ENCODE measurements around the gene ZNF93.
A peak's percentile ranks its signal among the peaks of the same experiment; 100 is the strongest.
"Not testable (repeated sequence)": the region's sequence is repeated elsewhere in the genome, so short reads cannot be mapped to it uniquely, and the experiment has no call there.

The ZNF93 gene

DNA sequence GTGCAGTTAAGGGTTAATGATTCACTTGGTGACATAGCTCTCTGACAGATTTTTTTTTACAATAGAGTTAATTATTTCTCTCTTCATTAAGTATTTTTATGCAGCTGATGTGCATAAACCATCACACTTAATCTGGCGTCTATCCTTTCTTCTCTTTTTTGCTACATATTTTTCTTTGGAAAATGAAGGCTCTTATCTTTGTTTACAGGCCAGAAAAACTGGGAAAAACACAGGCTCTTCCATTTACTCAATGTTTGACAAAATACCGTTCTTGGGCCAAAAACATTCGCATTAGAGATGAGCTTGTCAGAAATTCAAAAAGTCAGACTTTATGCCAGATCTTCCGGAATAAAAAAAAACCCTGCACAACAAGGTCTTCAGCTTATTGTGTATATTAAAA is 23.0 kb upstream of the ZNF93 start:
- DNase-seq = no peak
- H3K4me1 ChIP-seq (ENCODE audit: control insufficient read depth, insufficient read depth, low read length, poor library complexity, severe bottlenecking) = no peaks in the 10 kb centered on the region
- H3K9me3 ChIP-seq (ENCODE audit: control insufficient read depth, low read length) = no peaks in the 10 kb centered on the region
- H3K27me3 ChIP-seq (replicated peaks; ENCODE audit: control insufficient read depth, insufficient read depth, low read length, poor library complexity, severe bottlenecking) = no peaks in the 10 kb centered on the region
- H3K27ac ChIP-seq (ENCODE audit: insufficient read depth, low read length, poor library complexity, severe bottlenecking) = no peak overlapping the region
- peaks cover 16% of the 10 kb centered on the region for H3K36me3 ChIP-seq (ENCODE audit: control insufficient read depth, insufficient read depth, low read length)
- no peak overlapping the region for H3K4me3 ChIP-seq (ENCODE audit: insufficient read depth, low read depth, low read length, poor library complexity, severe bottlenecking)

DNA sequence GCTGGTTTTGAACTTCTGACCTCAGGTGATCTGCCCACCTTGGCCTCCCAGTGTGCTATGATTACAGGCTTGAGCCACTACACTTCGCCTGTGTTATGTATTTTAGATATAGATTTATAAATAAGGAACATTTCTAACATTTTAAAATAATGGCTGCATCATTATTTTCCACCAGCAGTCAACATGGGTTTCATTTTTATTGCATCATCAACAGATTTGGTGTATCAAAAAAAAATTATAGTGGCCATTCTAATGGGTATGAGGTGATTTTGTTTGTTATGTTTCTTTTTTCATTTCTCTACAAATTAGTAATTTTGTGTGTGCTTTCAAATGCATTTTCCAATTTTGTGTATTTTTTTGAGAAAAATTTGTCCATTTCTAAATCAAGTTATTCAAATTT is 16.2 kb upstream of the ZNF93 start:
- Histone ChIP-seq H3K9me3 (ENCODE audit: control insufficient read depth, low read length) (peaks cover 4% of the 10 kb centered on the region), H3K4me3 (ENCODE audit: insufficient read depth, low read depth, low read length, poor library complexity, severe bottlenecking) (no peak overlapping the region), H3K27ac (ENCODE audit: insufficient read depth, low read length, poor library complexity, severe bottlenecking) (no peak overlapping the region), H3K36me3 (ENCODE audit: control insufficient read depth, insufficient read depth, low read length) (peaks cover 10% of the 10 kb centered on the region), H3K4me1 (ENCODE audit: control insufficient read depth, insufficient read depth, low read length, poor library complexity, severe bottlenecking) (no peaks in the 10 kb centered on the region), H3K27me3 (replicated peaks; ENCODE audit: control insufficient read depth, insufficient read depth, low read length, poor library complexity, severe bottlenecking) (no peaks in the 10 kb centered on the region)
- DNase-seq = no peak

DNA sequence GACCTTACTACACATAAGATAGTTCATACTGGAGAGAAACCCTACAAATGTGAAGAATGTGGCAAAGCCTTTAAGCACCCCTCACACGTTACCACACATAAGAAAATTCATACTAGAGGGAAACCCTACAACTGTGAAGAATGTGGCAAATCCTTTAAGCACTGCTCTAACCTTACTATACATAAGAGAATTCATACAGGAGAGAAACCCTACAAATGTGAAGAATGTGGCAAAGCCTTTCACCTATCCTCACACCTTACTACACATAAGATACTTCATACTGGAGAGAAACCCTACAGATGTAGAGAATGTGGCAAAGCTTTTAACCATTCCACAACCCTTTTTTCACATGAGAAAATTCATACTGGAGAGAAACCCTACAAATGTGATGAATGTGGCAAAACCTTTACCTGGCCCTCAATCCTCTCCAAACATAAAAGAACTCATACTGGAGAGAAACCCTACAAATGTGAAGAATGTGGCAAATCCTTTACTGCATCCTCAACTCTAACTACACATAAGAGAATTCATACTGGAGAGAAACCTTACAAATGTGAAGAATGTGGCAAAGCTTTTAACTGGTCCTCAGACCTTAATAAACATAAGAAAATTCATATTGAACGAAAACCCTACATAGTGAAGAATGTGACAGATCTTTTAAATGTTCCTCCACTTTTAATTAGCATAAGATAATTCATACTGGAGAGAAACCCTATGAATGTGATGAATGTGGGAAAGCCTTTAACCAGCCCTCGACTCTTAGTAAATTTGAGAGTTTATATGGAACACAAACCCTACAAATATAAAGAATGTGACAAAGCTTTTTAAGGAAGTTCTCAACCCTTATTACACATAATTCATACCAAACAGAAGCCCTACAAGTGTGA is 8.4 kb upstream of the ZNF93 start:
- not testable (repeated sequence) for DNase-seq; H3K4me1 ChIP-seq (ENCODE audit: control insufficient read depth, insufficient read depth, low read length, poor library complexity, severe bottlenecking); H3K27me3 ChIP-seq (replicated peaks; ENCODE audit: control insufficient read depth, insufficient read depth, low read length, poor library complexity, severe bottlenecking); H3K4me3 ChIP-seq (ENCODE audit: insufficient read depth, low read depth, low read length, poor library complexity, severe bottlenecking); H3K27ac ChIP-seq (ENCODE audit: insufficient read depth, low read length, poor library complexity, severe bottlenecking)
- H3K36me3 ChIP-seq (ENCODE audit: control insufficient read depth, insufficient read depth, low read length) = peaks cover 18% of the 10 kb centered on the region
- H3K9me3 ChIP-seq (ENCODE audit: control insufficient read depth, low read length) = peaks cover 13% of the 10 kb centered on the region

DNA sequence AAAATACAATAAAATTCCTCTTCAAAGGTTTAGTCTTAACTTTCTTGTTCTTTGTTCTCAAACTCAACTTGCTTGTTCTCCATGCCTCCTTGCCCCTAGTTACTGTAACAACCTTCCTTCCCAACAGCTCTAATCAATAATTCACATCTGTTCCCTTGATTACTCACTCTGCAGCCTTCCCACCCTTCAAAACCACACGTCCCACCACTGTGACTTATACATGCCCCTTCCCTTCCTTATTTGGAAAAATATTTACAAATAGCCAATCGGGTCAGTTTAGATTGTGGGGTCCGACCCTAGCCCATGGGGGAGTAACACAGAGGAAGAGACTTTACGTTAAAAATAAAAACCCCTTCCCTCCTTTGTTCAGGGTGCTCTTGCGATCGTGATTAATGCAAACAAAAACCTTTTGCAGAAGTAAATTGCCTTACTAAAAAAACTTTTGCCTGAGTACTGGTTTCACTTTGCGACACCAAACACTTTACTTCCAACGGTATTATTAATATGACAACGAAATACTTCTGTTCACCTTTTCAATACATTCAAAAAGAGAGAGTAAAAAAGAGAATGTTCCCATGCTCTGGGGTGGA is 512 bp upstream of the ZNF93 start:
- Histone ChIP-seq H3K36me3 (ENCODE audit: control insufficient read depth, insufficient read depth, low read length) (no peaks in the 10 kb centered on the region), H3K4me1 (ENCODE audit: control insufficient read depth, insufficient read depth, low read length, poor library complexity, severe bottlenecking) (no peaks in the 10 kb centered on the region), H3K27ac (ENCODE audit: insufficient read depth, low read length, poor library complexity, severe bottlenecking) (peak overlapping the region; percentile 60), H3K27me3 (replicated peaks; ENCODE audit: control insufficient read depth, insufficient read depth, low read length, poor library complexity, severe bottlenecking) (no peaks in the 10 kb centered on the region), H3K9me3 (ENCODE audit: control insufficient read depth, low read length) (peaks cover 8% of the 10 kb centered on the region), H3K4me3 (ENCODE audit: insufficient read depth, low read depth, low read length, poor library complexity, severe bottlenecking) (peak overlapping the region; percentile 71)
- peak in 1 of 3 donors; percentile 1 for DNase-seq

DNA sequence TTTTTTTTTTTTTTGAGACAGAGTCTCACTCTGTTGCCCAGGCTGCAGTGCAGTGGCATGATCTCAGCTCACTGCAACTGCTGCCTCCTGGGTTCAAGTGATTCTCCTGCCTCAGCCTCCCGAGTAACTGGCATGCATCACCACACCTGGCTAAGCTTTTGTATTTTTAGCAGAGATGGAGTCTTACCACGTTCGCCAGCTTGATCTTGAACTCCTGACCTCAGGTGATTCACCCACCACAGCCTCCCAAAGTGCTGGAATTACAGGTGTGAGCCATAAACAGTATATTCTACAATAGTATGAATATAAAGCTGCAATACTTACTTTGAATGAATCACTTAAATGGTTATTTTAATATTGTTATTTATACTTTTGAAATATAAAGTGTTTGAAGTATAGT is 6.8 kb downstream of the ZNF93 start:
- H3K27ac ChIP-seq (ENCODE audit: insufficient read depth, low read length, poor library complexity, severe bottlenecking); H3K4me3 ChIP-seq (ENCODE audit: insufficient read depth, low read depth, low read length, poor library complexity, severe bottlenecking); H3K36me3 ChIP-seq (ENCODE audit: control insufficient read depth, insufficient read depth, low read length); H3K9me3 ChIP-seq (ENCODE audit: control insufficient read depth, low read length); DNase-seq; H3K27me3 ChIP-seq (replicated peaks; ENCODE audit: control insufficient read depth, insufficient read depth, low read length, poor library complexity, severe bottlenecking); H3K4me1 ChIP-seq (ENCODE audit: control insufficient read depth, insufficient read depth, low read length, poor library complexity, severe bottlenecking): not testable (repeated sequence)

DNA sequence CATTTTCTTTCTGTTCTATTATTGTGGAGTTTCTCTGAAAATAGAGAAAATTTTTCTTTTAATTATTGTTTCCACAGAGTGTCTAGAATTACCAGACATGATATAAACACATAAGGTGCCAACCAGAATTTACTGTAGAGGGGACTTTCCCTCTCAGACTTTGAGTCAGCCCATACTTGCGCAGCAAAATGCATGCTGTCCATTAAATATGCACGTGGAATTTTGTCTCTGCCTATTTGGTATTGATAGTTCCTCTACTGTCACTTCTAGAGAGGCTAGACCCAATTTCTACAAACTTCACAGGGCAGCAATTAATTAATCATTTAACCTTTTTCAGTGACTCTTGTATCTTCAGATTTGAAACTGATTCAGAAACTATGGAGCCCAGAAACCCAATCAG is 8.9 kb downstream of the ZNF93 start:
- no peaks in the 10 kb centered on the region for H3K9me3 ChIP-seq (ENCODE audit: control insufficient read depth, low read length)
- H3K27me3 ChIP-seq (replicated peaks; ENCODE audit: control insufficient read depth, insufficient read depth, low read length, poor library complexity, severe bottlenecking) = no peaks in the 10 kb centered on the region
- H3K27ac ChIP-seq (ENCODE audit: insufficient read depth, low read length, poor library complexity, severe bottlenecking) = no peak overlapping the region
- H3K4me1 ChIP-seq (ENCODE audit: control insufficient read depth, insufficient read depth, low read length, poor library complexity, severe bottlenecking) = no peaks in the 10 kb centered on the region
- no peak overlapping the region for H3K4me3 ChIP-seq (ENCODE audit: insufficient read depth, low read depth, low read length, poor library complexity, severe bottlenecking)
- H3K36me3 ChIP-seq (ENCODE audit: control insufficient read depth, insufficient read depth, low read length) = no peaks in the 10 kb centered on the region
- DNase-seq = no peak

DNA sequence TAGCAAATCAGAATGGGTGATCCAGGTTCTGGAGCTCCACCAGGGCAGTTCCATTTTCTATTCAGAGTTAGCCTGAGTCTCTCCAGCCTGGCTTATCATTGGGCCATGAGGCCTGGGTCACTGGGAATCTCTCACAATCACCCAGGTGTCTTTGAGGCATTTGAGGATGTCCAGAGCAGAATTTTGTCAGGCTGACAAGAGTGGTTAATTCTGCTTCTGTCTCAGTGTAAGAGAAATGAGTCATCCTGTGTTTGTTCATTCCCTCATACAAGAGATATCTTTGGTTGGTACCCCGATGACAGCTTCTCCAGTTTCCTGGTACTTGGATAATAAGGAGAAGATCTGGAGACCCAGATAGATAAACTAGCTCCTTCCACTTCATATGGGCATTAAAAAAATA is 10.4 kb downstream of the ZNF93 start:
- H3K4me3 ChIP-seq (ENCODE audit: insufficient read depth, low read depth, low read length, poor library complexity, severe bottlenecking) = no peak overlapping the region
- no peak overlapping the region for H3K27ac ChIP-seq (ENCODE audit: insufficient read depth, low read length, poor library complexity, severe bottlenecking)

DNA sequence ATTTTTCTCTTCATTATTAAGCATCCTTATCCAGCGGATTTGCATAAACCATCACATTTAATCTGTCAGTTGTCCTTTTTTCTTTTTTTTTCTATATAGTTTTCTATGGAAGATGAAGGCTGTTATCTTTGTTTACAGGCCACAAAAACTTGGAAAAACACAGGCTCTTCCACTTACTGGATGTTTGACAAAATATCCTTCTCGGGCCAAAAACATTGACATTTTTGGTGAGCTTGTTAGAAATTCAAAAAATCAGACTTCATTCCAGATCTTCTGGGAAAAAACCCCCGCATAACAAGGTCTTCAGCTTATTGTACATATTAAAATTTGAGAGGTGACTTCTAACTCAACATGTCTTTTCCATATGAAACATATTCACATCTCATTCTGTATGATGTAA is 13.8 kb downstream of the ZNF93 start:
- no peak overlapping the region for H3K27ac ChIP-seq (ENCODE audit: insufficient read depth, low read length, poor library complexity, severe bottlenecking)
- no peaks in the 10 kb centered on the region for H3K27me3 ChIP-seq (replicated peaks; ENCODE audit: control insufficient read depth, insufficient read depth, low read length, poor library complexity, severe bottlenecking)
- no peak overlapping the region for H3K4me3 ChIP-seq (ENCODE audit: insufficient read depth, low read depth, low read length, poor library complexity, severe bottlenecking)
- H3K9me3 ChIP-seq (ENCODE audit: control insufficient read depth, low read length) = no peaks in the 10 kb centered on the region
- no peaks in the 10 kb centered on the region for H3K4me1 ChIP-seq (ENCODE audit: control insufficient read depth, insufficient read depth, low read length, poor library complexity, severe bottlenecking)
- H3K36me3 ChIP-seq (ENCODE audit: control insufficient read depth, insufficient read depth, low read length) = no peaks in the 10 kb centered on the region
- no peak for DNase-seq

More for the DNA sequence above, 10.4 kb downstream of the ZNF93 start:
- Histone ChIP-seq H3K4me1 (ENCODE audit: control insufficient read depth, insufficient read depth, low read length, poor library complexity, severe bottlenecking) (no peaks in the 10 kb centered on the region), H3K27me3 (replicated peaks; ENCODE audit: control insufficient read depth, insufficient read depth, low read length, poor library complexity, severe bottlenecking) (no peaks in the 10 kb centered on the region), H3K9me3 (ENCODE audit: control insufficient read depth, low read length) (no peaks in the 10 kb centered on the region), H3K36me3 (ENCODE audit: control insufficient read depth, insufficient read depth, low read length) (no peaks in the 10 kb centered on the region)
- no peak for DNase-seq

DNA sequence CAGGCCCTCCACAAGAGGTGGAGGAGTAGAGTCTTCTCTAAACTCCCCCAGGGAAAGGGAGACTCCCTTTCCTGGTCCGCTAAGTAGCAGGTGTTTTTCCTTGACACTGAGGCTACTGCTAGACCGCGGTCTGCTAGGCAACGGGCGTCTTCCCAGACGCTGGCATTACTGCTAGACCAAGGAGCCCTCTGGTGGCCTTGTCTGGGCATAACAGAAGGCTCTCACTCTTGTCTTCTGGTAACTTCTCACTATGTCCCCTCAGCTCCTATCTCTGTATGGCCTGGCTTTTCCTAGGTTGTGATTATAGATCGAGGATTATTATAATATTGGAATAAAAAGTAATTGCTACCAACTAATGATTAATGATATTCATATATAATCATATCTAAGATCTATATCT is 29.7 kb downstream of the ZNF93 start:
- H3K9me3 ChIP-seq (ENCODE audit: control insufficient read depth, low read length) = peaks cover 16% of the 10 kb centered on the region
- H3K27ac ChIP-seq (ENCODE audit: insufficient read depth, low read length, poor library complexity, severe bottlenecking); H3K4me1 ChIP-seq (ENCODE audit: control insufficient read depth, insufficient read depth, low read length, poor library complexity, severe bottlenecking); H3K4me3 ChIP-seq (ENCODE audit: insufficient read depth, low read depth, low read length, poor library complexity, severe bottlenecking); H3K36me3 ChIP-seq (ENCODE audit: control insufficient read depth, insufficient read depth, low read length); H3K27me3 ChIP-seq (replicated peaks; ENCODE audit: control insufficient read depth, insufficient read depth, low read length, poor library complexity, severe bottlenecking): not testable (repeated sequence)
- peak; percentile 1 to 24 (median 5) for DNase-seq

Measured in effector memory CD4-positive, alpha-beta T cell (primary cell).